H9 (cell line): ENCODE results near the gene LRRFIP2. TPM values are rescaled to one million over a fixed set of nuclear protein-coding genes. Genes with fewer than 3 reads are reported as not detected.

Experiments used
- DNase-seq: peaks from one replicate; pipeline ENCODE4 v3.0.0-alpha.2; 2017
- H2AFZ ChIP-seq: one replicate; pipeline ENCODE4 v1.6.1; 2013; ENCODE audit warnings: mild to moderate bottlenecking, low read length, control low read depth, moderate library complexity
- H2AK5ac ChIP-seq: 2 replicates; pipeline ENCODE4 v1.6.1; 2013; ENCODE audit warnings: low read length, control low read depth, mixed read lengths; ENCODE audit not compliant: insufficient read length
- H2BK120ac ChIP-seq: one replicate; pipeline ENCODE4 v1.6.1; 2013; ENCODE audit warnings: low read depth, mild to moderate bottlenecking, low read length, control low read depth, inconsistent platforms; ENCODE audit not compliant: poor library complexity, severe bottlenecking
- H2BK12ac ChIP-seq: 2 replicates; pipeline ENCODE4 v1.6.1; 2013; ENCODE audit warnings: low read length, control low read depth, mixed read lengths, low read depth; ENCODE audit not compliant: insufficient read length
- H2BK15ac ChIP-seq: 2 replicates; pipeline ENCODE4 v1.6.1; 2013; ENCODE audit warnings: low read depth, low read length, control low read depth
- H2BK20ac ChIP-seq: one replicate; pipeline ENCODE4 v1.6.1; 2013; ENCODE audit warnings: low read depth, mild to moderate bottlenecking, low read length, control low read depth, inconsistent platforms; ENCODE audit not compliant: poor library complexity, severe bottlenecking
- H2BK5ac ChIP-seq: 2 replicates; pipeline ENCODE4 v1.6.1; 2013; ENCODE audit warnings: low read length, control low read depth, mixed read lengths; ENCODE audit not compliant: insufficient read length
- H3K14ac ChIP-seq: 2 replicates; pipeline ENCODE4 v1.6.1; 2013; ENCODE audit warnings: low read length, control low read depth; ENCODE audit not compliant: insufficient read depth
- H3K18ac ChIP-seq: 2 replicates; pipeline ENCODE4 v1.6.1; 2013; ENCODE audit warnings: low read depth, mild to moderate bottlenecking, mixed read lengths, low read length, control low read depth; ENCODE audit not compliant: insufficient read length
- H3K23ac ChIP-seq: 2 replicates; pipeline ENCODE4 v1.6.1; 2013; ENCODE audit warnings: low read length, control low read depth, mixed read lengths, low read depth; ENCODE audit not compliant: insufficient read length
- H3K23me2 ChIP-seq: 2 replicates; pipeline ENCODE4 v1.6.1; 2013; ENCODE audit warnings: low read depth, mild to moderate bottlenecking, mixed read lengths, low read length, control low read depth; ENCODE audit not compliant: insufficient read length, poor library complexity, severe bottlenecking
- H3K27ac ChIP-seq: 2 replicates; pipeline ENCODE4 v1.5.1; 2013; ENCODE audit warnings: low read length, control low read depth, mixed read lengths, low read depth; ENCODE audit not compliant: insufficient read length
- H3K27me3 ChIP-seq: 2 replicates; pipeline ENCODE4 v1.6.1; 2013; ENCODE audit warnings: low read length, control low read depth, inconsistent platforms; ENCODE audit not compliant: insufficient read depth
- H3K4ac ChIP-seq: 2 replicates; pipeline ENCODE4 v1.6.1; 2013; ENCODE audit warnings: low read depth, mild to moderate bottlenecking, control low read depth, inconsistent platforms, low read length, moderate library complexity
- H3K4me1 ChIP-seq: 2 replicates; pipeline ENCODE4 v1.6.1; 2013; ENCODE audit warnings: low read length, control low read depth, inconsistent platforms; ENCODE audit not compliant: insufficient read depth
- H3K4me2 ChIP-seq: 2 replicates; pipeline ENCODE4 v1.6.1; 2013; ENCODE audit warnings: low read length, control low read depth, mixed read lengths; ENCODE audit not compliant: insufficient read length, insufficient read depth
- H3K56ac ChIP-seq: 2 replicates; pipeline ENCODE4 v1.6.1; 2013; ENCODE audit warnings: low read depth, mild to moderate bottlenecking, mixed read lengths, low read length, control low read depth; ENCODE audit not compliant: insufficient read length
- H3K79me1 ChIP-seq: 2 replicates; pipeline ENCODE4 v1.6.1; 2013; ENCODE audit warnings: low read depth, mild to moderate bottlenecking, moderate library complexity, low read length, control low read depth, inconsistent platforms; ENCODE audit not compliant: insufficient read depth, poor library complexity, severe bottlenecking
- H3K79me2 ChIP-seq: 2 replicates; pipeline ENCODE4 v1.6.1; 2013; ENCODE audit warnings: low read length, control low read depth, inconsistent platforms; ENCODE audit not compliant: insufficient read depth
- H3K9ac ChIP-seq: 2 replicates; pipeline ENCODE4 v1.6.1; 2013; ENCODE audit warnings: low read length, control low read depth, mixed read lengths; ENCODE audit not compliant: insufficient read length; ENCODE audit errors: extremely low read depth
- H3K9me3 ChIP-seq: one replicate; pipeline ENCODE4 v1.6.1; 2013; ENCODE audit warnings: low read depth, low read length, inconsistent platforms; ENCODE audit not compliant: control insufficient read depth
- H3T11ph ChIP-seq: one replicate; pipeline ENCODE4 v1.6.1; 2013; ENCODE audit warnings: mild to moderate bottlenecking, low read length, control low read depth, inconsistent platforms
- H4K20me1 ChIP-seq: one replicate; pipeline ENCODE4 v1.6.1; 2013; ENCODE audit not compliant: control insufficient read depth, insufficient read length, insufficient read depth
- H4K5ac ChIP-seq: 2 replicates; pipeline ENCODE4 v1.6.1; 2013; ENCODE audit warnings: low read depth, mild to moderate bottlenecking, mixed read lengths, low read length, control low read depth; ENCODE audit not compliant: insufficient read length
- H4K8ac ChIP-seq: replicated peaks from 2 replicates; pipeline ENCODE4 v1.6.1; 2013; ENCODE audit warnings: low read length, control low read depth, mixed read lengths, low read depth; ENCODE audit not compliant: insufficient read length
- H4K91ac ChIP-seq: 2 replicates; pipeline ENCODE4 v1.6.1; 2013; ENCODE audit warnings: low read depth, mild to moderate bottlenecking, moderate library complexity, mixed read lengths, low read length, control low read depth; ENCODE audit not compliant: insufficient read length
- H3K27ac Mint-ChIP-seq, 3 experiments: 2 replicates in 2 of 3; 3 replicates in 1 of 3; pipeline ENCODE4 v1.8.0; 2020 to 2021; ENCODE audit warnings: mixed read lengths in 3 of 3, mild to moderate bottlenecking in 1 of 3, moderate library complexity in 1 of 3
- H3K27me3 Mint-ChIP-seq: 2 replicates; pipeline ENCODE4 v1.8.0; 2021; ENCODE audit warnings: low read depth, mild to moderate bottlenecking, moderate library complexity, mixed read lengths
- H3K36me3 Mint-ChIP-seq, 3 experiments: 2 replicates in 2 of 3; 3 replicates in 1 of 3; pipeline ENCODE4 v1.8.0; 2020 to 2021; ENCODE audit warnings: low read depth in 3 of 3, mixed read lengths in 3 of 3; ENCODE audit not compliant: insufficient read depth in 1 of 3
- H3K4me1 Mint-ChIP-seq, 2 experiments: 2 replicates each; pipeline ENCODE4 v1.8.0; 2020; ENCODE audit warnings: mixed read lengths in 2 of 2
- H3K4me3 Mint-ChIP-seq, 2 experiments: 2 replicates in 1 of 2; 3 replicates in 1 of 2; pipeline ENCODE4 v1.8.0; 2020 to 2021; ENCODE audit warnings: mild to moderate bottlenecking in 2 of 2, mixed read lengths in 2 of 2, moderate library complexity in 1 of 2
- H3K9me3 Mint-ChIP-seq, 2 experiments: 2 replicates in 1 of 2; 3 replicates in 1 of 2; pipeline ENCODE4 v1.8.0; 2020; ENCODE audit warnings: mild to moderate bottlenecking in 2 of 2, mixed read lengths in 2 of 2, moderate library complexity in 1 of 2
- WGBS: extraction: QIAGEN DNeasy Blood & Tissue Kit; methylation state at CpG from one replicate; pipeline ENCODE4 v1.1.7; 2013; ENCODE audit warnings: missing lambda C conversion rate, low lambda C conversion rate, mixed read lengths; ENCODE audit not compliant: insufficient read length; ENCODE audit errors: extremely low coverage; 5-methylcytosine and 5-hydroxymethylcytosine counted together
- total RNA-seq: library from RNA; stranded (reverse); gene quantifications from 2 replicates; pipeline ENCODE4 v1.2.1, GENCODE V29; 2021
- TF ChIP-seq, protein P1 (sequence below): fragments of 200-600 bp; sonication (generic); conservative IDR thresholded peaks from 3 replicates; pipeline ENCODE4 v1.8.0; 2021; ENCODE audit warnings: antibody characterized with exemption, mild to moderate bottlenecking

The LRRFIP2 gene
- total RNA-seq, 1 experiment from 2014 or later: 30.7 TPM

DNA sequence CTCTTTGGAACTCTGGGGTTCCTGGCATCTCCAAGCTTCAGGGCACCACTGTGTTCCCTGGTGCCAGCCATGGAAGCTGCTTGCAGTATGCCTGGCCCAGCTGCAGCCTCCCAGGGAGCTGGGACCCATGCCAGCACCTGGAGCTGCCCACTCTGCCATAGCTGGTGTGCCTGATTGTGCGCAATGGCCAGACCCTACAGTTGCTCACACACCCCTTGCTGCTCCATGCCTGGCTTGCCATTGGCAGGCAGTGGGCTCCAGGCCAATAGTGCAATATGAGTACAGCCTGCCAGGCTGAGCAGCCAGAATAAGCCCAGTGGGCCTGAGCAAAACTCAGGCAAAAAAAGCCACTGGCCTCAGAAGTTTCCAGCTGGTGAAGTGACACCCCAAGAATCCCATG, 43.8 kb upstream of the LRRFIP2 start:
- Histone ChIP-seq H3K27me3 (no peaks in the 10 kb centered on the region), H2AFZ (no peak overlapping the region), H2BK12ac (no peak overlapping the region), H3K56ac (no peak overlapping the region), H4K20me1 (no peaks in the 10 kb centered on the region), H3K4me1 (no peaks in the 10 kb centered on the region), H3T11ph (no peak overlapping the region), H3K14ac (no peak overlapping the region), H3K79me2 (no peaks in the 10 kb centered on the region), H3K4ac (no peak overlapping the region), H4K5ac (no peak overlapping the region), H3K9me3 (no peaks in the 10 kb centered on the region), H2BK5ac (no peak overlapping the region), H3K23me2 (no peaks in the 10 kb centered on the region), H3K27ac (no peak overlapping the region), H3K9ac (no peak overlapping the region), H3K18ac (no peak overlapping the region), H3K79me1 (no peaks in the 10 kb centered on the region), H4K8ac (no peak overlapping the region), H2BK120ac (no peak overlapping the region), H2BK20ac (no peak overlapping the region), H2AK5ac (no peak overlapping the region), H4K91ac (no peak overlapping the region), H3K23ac (no peak overlapping the region), H3K4me2 (no peak overlapping the region), H2BK15ac (no peak overlapping the region)
- Mint-ChIP-seq H3K4me3 (no peak overlapping the region), H3K27ac (no peak overlapping the region; a peak in 1 of 7 replicates), H3K36me3 (no peaks in the 10 kb centered on the region), H3K4me1 (no peaks in the 10 kb centered on the region), H3K9me3 (no peaks in the 10 kb centered on the region), H3K27me3 (no peaks in the 10 kb centered on the region)
- TF ChIP-seq, protein P1, sequence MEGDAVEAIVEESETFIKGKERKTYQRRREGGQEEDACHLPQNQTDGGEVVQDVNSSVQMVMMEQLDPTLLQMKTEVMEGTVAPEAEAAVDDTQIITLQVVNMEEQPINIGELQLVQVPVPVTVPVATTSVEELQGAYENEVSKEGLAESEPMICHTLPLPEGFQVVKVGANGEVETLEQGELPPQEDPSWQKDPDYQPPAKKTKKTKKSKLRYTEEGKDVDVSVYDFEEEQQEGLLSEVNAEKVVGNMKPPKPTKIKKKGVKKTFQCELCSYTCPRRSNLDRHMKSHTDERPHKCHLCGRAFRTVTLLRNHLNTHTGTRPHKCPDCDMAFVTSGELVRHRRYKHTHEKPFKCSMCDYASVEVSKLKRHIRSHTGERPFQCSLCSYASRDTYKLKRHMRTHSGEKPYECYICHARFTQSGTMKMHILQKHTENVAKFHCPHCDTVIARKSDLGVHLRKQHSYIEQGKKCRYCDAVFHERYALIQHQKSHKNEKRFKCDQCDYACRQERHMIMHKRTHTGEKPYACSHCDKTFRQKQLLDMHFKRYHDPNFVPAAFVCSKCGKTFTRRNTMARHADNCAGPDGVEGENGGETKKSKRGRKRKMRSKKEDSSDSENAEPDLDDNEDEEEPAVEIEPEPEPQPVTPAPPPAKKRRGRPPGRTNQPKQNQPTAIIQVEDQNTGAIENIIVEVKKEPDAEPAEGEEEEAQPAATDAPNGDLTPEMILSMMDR: no peak
- WGBS: no CpG with 5 or more reads among the region's 1 CpG
- DNase-seq: no peak
